Measurements from ENCODE around the gene COMT. TPM values are rescaled to one million over a fixed set of nuclear protein-coding genes. Genes with fewer than 3 reads are reported as not detected.

COMT gene
- total and polyA plus RNA-seq, 4 donors, result 75.3 to 430 (median 146) TPM

DNA sequence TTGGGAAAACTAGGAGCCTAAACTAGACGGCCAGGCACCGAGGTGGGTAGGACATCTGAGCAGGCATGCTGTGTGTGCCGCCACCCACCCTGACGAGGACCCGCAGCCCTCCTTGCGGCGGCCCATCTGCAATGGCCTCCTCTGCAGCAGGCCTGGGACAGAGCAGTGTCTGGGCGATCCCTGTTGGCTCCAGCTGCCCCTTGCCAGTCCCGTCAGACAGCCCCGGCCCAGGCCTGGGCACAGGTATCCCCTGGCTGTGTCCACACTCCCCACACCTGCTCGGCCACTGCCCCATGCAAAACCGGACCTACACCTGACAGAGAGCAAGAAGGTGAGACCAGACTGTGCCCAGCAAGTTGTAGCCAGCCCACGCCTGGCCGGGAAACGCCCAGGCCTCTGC, 48.2 kb upstream of the COMT start:
- H3K9me3 ChIP-seq (ENCODE audit: control insufficient read depth in 4 of 4, low read length in 3 of 4), result no peaks in the 10 kb centered on the region
- no peaks in the 10 kb centered on the region for H3K27me3 ChIP-seq (ENCODE audit: control insufficient read depth in 4 of 4, insufficient read depth in 4 of 4, low read length in 3 of 4)
- peaks cover 2 to 41% (median 13%) of the 10 kb centered on the region in 4 donors for H3K36me3 ChIP-seq (ENCODE audit: control insufficient read depth in 4 of 4, insufficient read depth in 3 of 4, low read depth in 1 of 4, low read length in 3 of 4)
- TF ChIP-seq, protein P1, sequence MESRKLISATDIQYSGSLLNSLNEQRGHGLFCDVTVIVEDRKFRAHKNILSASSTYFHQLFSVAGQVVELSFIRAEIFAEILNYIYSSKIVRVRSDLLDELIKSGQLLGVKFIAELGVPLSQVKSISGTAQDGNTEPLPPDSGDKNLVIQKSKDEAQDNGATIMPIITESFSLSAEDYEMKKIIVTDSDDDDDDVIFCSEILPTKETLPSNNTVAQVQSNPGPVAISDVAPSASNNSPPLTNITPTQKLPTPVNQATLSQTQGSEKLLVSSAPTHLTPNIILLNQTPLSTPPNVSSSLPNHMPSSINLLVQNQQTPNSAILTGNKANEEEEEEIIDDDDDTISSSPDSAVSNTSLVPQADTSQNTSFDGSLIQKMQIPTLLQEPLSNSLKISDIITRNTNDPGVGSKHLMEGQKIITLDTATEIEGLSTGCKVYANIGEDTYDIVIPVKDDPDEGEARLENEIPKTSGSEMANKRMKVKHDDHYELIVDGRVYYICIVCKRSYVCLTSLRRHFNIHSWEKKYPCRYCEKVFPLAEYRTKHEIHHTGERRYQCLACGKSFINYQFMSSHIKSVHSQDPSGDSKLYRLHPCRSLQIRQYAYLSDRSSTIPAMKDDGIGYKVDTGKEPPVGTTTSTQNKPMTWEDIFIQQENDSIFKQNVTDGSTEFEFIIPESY (IDR thresholded peaks at IDR 0.05), result no peak
- TF ChIP-seq EGR1 (IDR thresholded peaks at IDR 0.05; ENCODE audit: low read depth in 2 of 2), result no peak
- TF ChIP-seq NR2F2 (IDR thresholded peaks at IDR 0.05), result no peak
- no peak for TF ChIP-seq RXRA (IDR thresholded peaks at IDR 0.05)
- no peak for TF ChIP-seq FOXA1 (IDR thresholded peaks at IDR 0.05)
- TF ChIP-seq, protein P2, sequence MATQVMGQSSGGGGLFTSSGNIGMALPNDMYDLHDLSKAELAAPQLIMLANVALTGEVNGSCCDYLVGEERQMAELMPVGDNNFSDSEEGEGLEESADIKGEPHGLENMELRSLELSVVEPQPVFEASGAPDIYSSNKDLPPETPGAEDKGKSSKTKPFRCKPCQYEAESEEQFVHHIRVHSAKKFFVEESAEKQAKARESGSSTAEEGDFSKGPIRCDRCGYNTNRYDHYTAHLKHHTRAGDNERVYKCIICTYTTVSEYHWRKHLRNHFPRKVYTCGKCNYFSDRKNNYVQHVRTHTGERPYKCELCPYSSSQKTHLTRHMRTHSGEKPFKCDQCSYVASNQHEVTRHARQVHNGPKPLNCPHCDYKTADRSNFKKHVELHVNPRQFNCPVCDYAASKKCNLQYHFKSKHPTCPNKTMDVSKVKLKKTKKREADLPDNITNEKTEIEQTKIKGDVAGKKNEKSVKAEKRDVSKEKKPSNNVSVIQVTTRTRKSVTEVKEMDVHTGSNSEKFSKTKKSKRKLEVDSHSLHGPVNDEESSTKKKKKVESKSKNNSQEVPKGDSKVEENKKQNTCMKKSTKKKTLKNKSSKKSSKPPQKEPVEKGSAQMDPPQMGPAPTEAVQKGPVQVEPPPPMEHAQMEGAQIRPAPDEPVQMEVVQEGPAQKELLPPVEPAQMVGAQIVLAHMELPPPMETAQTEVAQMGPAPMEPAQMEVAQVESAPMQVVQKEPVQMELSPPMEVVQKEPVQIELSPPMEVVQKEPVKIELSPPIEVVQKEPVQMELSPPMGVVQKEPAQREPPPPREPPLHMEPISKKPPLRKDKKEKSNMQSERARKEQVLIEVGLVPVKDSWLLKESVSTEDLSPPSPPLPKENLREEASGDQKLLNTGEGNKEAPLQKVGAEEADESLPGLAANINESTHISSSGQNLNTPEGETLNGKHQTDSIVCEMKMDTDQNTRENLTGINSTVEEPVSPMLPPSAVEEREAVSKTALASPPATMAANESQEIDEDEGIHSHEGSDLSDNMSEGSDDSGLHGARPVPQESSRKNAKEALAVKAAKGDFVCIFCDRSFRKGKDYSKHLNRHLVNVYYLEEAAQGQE (IDR thresholded peaks at IDR 0.05), result no peak
- no peak for TF ChIP-seq JUND (IDR thresholded peaks at IDR 0.05)
- TF ChIP-seq TAF1 (conservative IDR thresholded peaks at IDR 0.05), result no peak
- TF ChIP-seq, protein P3, sequence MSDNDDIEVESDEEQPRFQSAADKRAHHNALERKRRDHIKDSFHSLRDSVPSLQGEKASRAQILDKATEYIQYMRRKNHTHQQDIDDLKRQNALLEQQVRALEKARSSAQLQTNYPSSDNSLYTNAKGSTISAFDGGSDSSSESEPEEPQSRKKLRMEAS (IDR thresholded peaks at IDR 0.05), result no peak
- TF ChIP-seq HNF4G (IDR thresholded peaks at IDR 0.05), result no peak
- TF ChIP-seq SP1 (IDR thresholded peaks at IDR 0.05), result no peak
- no peak for TF ChIP-seq GABPA (IDR thresholded peaks at IDR 0.05 in 1 of 2, conservative IDR thresholded peaks at IDR 0.05 in 1 of 2)
- no peak overlapping the region for H3K27ac ChIP-seq (ENCODE audit: low read depth in 1 of 2, low read length in 2 of 2)
- no peak for DNase-seq (ENCODE audit: low spot score)
- peaks cover 0 to 3% (median 0%) of the 10 kb centered on the region in 4 donors for H3K4me1 ChIP-seq (ENCODE audit: control insufficient read depth in 4 of 4, insufficient read depth in 4 of 4, low read length in 3 of 4)
- no peak overlapping the region for H3K4me3 ChIP-seq (ENCODE audit: low read depth in 1 of 3, low read length in 3 of 3)
- H3K9ac ChIP-seq (ENCODE audit: low read depth in 1 of 2, low read length in 2 of 2), result no peak overlapping the region
- 96% methylated on average over 15 of the region's 15 CpGs for WGBS

DNA sequence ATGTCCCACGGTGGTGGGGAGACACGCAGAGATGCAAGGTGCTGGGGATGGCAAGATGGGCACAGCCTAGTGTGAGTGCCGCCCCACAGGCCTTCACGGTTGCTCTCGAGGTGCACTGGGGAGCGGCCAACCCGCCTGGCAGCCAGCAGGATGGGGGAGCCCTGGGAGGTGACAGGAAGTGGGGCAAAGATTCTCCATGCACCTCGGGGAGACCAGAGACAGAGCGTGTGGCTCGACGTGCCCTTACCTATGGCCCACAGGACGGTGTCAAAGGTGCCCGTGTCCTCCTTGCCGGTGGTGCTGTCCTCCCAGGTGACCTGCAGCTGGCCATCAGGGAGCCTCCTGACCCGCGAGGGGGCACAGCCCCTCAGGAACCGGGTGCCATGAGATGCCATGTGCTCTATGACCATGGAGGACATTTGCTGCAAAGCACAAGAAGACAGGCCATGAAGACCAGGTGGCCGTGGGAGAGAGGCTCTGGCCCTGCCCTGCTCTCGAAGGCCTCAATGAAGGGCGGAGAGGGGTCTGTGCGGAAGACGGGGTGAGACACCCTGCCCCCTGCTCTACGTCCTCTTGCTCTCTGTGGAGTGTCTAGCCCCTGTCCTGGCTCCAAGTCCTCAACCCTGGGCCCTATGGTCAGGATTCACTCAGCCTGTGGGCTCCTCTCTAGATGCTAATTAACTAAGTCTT, 46.3 kb upstream of the COMT start:
- Histone ChIP-seq H3K9ac (ENCODE audit: low read depth in 1 of 2, low read length in 2 of 2) (no peak overlapping the region), H3K27ac (ENCODE audit: low read depth in 1 of 2, low read length in 2 of 2) (no peak overlapping the region), H3K4me3 (ENCODE audit: low read depth in 1 of 3, low read length in 3 of 3) (no peak overlapping the region), H3K36me3 (ENCODE audit: control insufficient read depth in 4 of 4, insufficient read depth in 3 of 4, low read depth in 1 of 4, low read length in 3 of 4) (peaks cover 0 to 45% (median 14%) of the 10 kb centered on the region in 4 donors), H3K27me3 (ENCODE audit: control insufficient read depth in 4 of 4, insufficient read depth in 4 of 4, low read length in 3 of 4) (no peaks in the 10 kb centered on the region), H3K9me3 (ENCODE audit: control insufficient read depth in 4 of 4, low read length in 3 of 4) (no peaks in the 10 kb centered on the region), H3K4me1 (ENCODE audit: control insufficient read depth in 4 of 4, insufficient read depth in 4 of 4, low read length in 3 of 4) (peaks cover 0 to 3% (median 0%) of the 10 kb centered on the region in 4 donors)
- no peak for DNase-seq (ENCODE audit: low spot score)
- 95% methylated on average over 23 of the region's 23 CpGs for WGBS
- TF ChIP-seq EGR1 (IDR thresholded peaks at IDR 0.05; ENCODE audit: low read depth in 2 of 2), result no peak
- TF ChIP-seq FOXA1 (IDR thresholded peaks at IDR 0.05), result no peak
- TF ChIP-seq FOXA2 (IDR thresholded peaks at IDR 0.05), result no peak
- TF ChIP-seq, protein P1 (IDR thresholded peaks at IDR 0.05), result no peak
- no peak for TF ChIP-seq TAF1 (conservative IDR thresholded peaks at IDR 0.05)
- TF ChIP-seq SP1 (IDR thresholded peaks at IDR 0.05), result no peak
- no peak for TF ChIP-seq YY1 (IDR thresholded peaks at IDR 0.05)
- TF ChIP-seq, protein P4, sequence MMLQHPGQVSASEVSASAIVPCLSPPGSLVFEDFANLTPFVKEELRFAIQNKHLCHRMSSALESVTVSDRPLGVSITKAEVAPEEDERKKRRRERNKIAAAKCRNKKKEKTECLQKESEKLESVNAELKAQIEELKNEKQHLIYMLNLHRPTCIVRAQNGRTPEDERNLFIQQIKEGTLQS (IDR thresholded peaks at IDR 0.05), result no peak
- no peak for TF ChIP-seq HNF4A (conservative IDR thresholded peaks at IDR 0.05)
- TF ChIP-seq GABPA (IDR thresholded peaks at IDR 0.05 in 1 of 2, conservative IDR thresholded peaks at IDR 0.05 in 1 of 2), result no peak
- TF ChIP-seq, protein P5, sequence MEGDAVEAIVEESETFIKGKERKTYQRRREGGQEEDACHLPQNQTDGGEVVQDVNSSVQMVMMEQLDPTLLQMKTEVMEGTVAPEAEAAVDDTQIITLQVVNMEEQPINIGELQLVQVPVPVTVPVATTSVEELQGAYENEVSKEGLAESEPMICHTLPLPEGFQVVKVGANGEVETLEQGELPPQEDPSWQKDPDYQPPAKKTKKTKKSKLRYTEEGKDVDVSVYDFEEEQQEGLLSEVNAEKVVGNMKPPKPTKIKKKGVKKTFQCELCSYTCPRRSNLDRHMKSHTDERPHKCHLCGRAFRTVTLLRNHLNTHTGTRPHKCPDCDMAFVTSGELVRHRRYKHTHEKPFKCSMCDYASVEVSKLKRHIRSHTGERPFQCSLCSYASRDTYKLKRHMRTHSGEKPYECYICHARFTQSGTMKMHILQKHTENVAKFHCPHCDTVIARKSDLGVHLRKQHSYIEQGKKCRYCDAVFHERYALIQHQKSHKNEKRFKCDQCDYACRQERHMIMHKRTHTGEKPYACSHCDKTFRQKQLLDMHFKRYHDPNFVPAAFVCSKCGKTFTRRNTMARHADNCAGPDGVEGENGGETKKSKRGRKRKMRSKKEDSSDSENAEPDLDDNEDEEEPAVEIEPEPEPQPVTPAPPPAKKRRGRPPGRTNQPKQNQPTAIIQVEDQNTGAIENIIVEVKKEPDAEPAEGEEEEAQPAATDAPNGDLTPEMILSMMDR (IDR thresholded peaks at IDR 0.05; ENCODE audit: low read depth, low read length, missing input control), result no peak
- TF ChIP-seq, protein P3 (IDR thresholded peaks at IDR 0.05), result no peak

Data from liver (tissue), 9 donors.